HL-60/S4 (cell line): ENCODE results near the gene TMEM167B.
"Not testable (repeated sequence)": the region's sequence is repeated elsewhere in the genome, so short reads cannot be mapped to it uniquely, and the experiment has no call there.

Experiments
- in situ Hi-C: fragments of 300-500 bp; cut with MboI; formaldehyde crosslinking; loops from 2 replicates; pipeline ENCODE4 v1.14.3; 2022; ENCODE audit warnings: low sequenced_read_pairs

TMEM167B gene

DNA sequence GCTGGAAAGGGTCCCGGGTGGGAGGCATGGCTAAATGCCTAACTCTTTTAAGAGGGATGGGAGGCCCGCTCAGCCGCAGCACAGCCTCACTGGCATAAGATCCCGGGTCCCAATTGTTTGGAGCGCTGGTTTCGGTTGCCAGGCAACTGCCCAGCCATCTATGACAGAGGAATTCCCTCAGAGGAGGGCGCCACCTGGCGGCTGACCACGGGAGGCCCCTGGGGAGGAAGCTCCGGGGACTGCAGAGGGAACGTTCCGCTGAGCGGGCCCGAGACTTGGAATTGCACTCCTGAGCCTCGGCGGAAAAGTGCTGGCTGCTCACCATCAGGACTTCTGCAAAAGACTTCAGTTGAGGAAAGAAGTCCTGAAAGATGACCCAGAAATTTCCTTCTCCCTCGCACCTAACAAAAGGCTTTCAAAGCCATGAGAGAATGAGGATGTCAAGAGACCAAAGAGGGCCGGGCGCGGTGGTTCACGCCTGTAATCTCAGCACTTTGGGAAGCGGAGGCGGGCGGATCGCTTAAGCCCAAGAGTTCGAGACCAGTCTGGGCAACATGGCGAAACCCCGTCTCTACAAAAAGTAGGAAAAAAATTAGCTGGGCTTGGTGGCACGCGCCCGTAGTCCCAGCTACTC, 22.2 kb downstream of the TMEM167B start:
- in situ Hi-C loops, result loop anchor here (25.0 kb wide), 1 partner anchor 600 kb away; no protein-coding TSS in a partner anchor

- in situ Hi-C loops, result loop anchor here (25.0 kb wide), 1 partner anchor 601 kb away; no protein-coding TSS in a partner anchor
These were observed 23.2 kb downstream of the TMEM167B start, which contains the start of gene ELAPOR1 for GRCh38 chr1:109113590-109114341. ELAPOR1 (plus strand) TSS chr1:109114115; CDS start chr1:109114184, 69 bp downstream.

DNA sequence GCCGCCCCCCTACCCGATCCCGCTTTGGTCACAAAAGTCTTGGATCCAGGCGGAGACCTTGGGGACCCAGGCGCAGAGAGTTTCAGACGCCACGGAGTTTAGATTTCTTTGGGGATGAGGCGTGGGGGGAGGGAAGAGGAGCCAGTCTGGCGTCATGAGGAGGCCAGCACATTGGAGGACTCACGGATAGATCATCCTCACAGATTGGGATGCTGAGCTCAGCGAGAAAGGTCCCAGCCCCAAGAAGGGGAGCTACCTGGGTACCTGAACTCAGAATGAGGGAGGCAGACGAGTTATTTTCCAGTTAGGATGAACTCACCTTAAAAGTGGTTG, 23.7 kb downstream of the TMEM167B start:
- in situ Hi-C loops, result loop anchor here (25.0 kb wide), 1 partner anchor 602 kb away; no protein-coding TSS in a partner anchor

GRCh38 chr1:109115685-109116084, 25.1 kb downstream of the TMEM167B start:
- in situ Hi-C loops, result loop anchor here (25.0 kb wide), 1 partner anchor 603 kb away; no protein-coding TSS in a partner anchor

- in situ Hi-C loops, result loop anchor here (25.0 kb wide), 1 partner anchor 604 kb away; no protein-coding TSS in a partner anchor
These were observed 25.7 kb downstream of the TMEM167B start for GRCh38 chr1:109116286-109116685.

- in situ Hi-C loops, result loop anchor here (25.0 kb wide), 1 partner anchor 606 kb away; no protein-coding TSS in a partner anchor
These were observed 27.5 kb downstream of the TMEM167B start for GRCh38 chr1:109118089-109118488.

GRCh38 chr1:109120356-109120755, 29.8 kb downstream of the TMEM167B start:
- in situ Hi-C loops, result loop anchor here (25.0 kb wide), 1 partner anchor 608 kb away; no protein-coding TSS in a partner anchor

DNA sequence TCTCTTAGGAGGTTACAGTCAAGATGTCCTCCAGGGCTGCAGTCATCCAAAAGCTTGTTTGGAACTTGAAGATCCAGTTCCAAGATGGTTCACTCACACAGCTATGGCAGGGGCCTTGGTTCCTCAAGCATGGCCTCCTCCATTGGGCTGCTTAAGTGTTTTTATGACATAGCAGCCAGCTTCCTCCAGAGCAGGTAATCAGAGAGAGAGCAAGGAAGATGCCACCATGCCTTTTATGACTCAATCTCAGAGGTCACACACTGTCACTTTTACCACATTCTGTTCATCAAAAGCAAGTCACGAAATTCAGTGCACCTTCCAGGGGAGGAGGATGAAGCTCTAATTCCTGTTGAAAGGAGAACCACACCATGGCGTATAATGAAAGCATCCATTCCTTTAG, 40.5 kb downstream of the TMEM167B start:
- in situ Hi-C loops, result no loop called here

- in situ Hi-C loops, result no loop called here
These were observed 41.2 kb downstream of the TMEM167B start for GRCh38 chr1:109131800-109132199.

GRCh38 chr1:109133002-109133706, 42.6 kb downstream of the TMEM167B start:
- in situ Hi-C loops, result no loop called here

GRCh38 chr1:109133815-109134214, 43.3 kb downstream of the TMEM167B start:
- in situ Hi-C loops, result no loop called here

- in situ Hi-C loops, result no loop called here
These were observed 43.9 kb downstream of the TMEM167B start for GRCh38 chr1:109134423-109134822.

GRCh38 chr1:109135940-109136339, 45.4 kb downstream of the TMEM167B start:
- in situ Hi-C loops, result no loop called here

- in situ Hi-C loops, result no loop called here
These were observed 46.2 kb downstream of the TMEM167B start for GRCh38 chr1:109136766-109137165.

- in situ Hi-C loops, result no loop called here
These were observed 47.4 kb downstream of the TMEM167B start for GRCh38 chr1:109137958-109138357.

GRCh38 chr1:109138358-109138757, 47.8 kb downstream of the TMEM167B start:
- in situ Hi-C loops, result no loop called here

- in situ Hi-C loops, result no loop called here
These were observed 49.8 kb downstream of the TMEM167B start for GRCh38 chr1:109140392-109140791.

- in situ Hi-C loops, result no loop called here
These were observed 51.7 kb downstream of the TMEM167B start for GRCh38 chr1:109142260-109142659.

DNA sequence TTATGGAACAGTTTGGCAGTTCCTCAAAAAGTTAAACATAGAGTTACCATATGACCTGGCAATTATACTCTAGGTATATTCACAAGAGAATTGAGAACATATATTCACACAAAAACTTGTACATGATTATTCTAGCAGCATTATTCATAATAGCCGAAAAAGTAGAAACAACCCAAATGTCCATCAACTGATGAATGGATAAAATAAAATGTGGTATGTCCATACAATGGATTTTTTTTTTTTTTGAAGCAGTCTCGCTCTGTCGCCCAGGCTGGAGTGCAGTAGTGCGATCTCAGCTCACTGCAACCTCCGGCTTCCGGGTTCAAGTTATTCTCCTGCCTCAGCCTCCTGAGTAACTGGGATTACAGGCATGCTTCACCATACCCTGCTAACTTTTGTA, 52.2 kb downstream of the TMEM167B start:
- in situ Hi-C loops, result not testable (repeated sequence)
